AG08396 (cell line): Measurements from ENCODE around the gene PITPNB.

Source experiments
- DNase-seq: peaks from one replicate; pipeline ENCODE4 v3.0.0; 2012; ENCODE audit warnings: low spot score, mixed read lengths

PITPNB gene

GRCh38 chr22:27919942-27920755, 1.1 kb upstream of the PITPNB start:
- DNase-seq = peak; percentile 27

- peak; percentile 54 for DNase-seq
Observed at GRCh38 chr22:27918341-27919221, 475 bp downstream of the PITPNB start.

- no peak for DNase-seq
Observed at GRCh38 chr22:27915986-27916385, 3.1 kb downstream of the PITPNB start.

- DNase-seq = no peak
Observed at GRCh38 chr22:27913162-27913741, 5.8 kb downstream of the PITPNB start.

GRCh38 chr22:27912101-27912500, 7.0 kb downstream of the PITPNB start:
- no peak for DNase-seq

GRCh38 chr22:27911330-27911729, 7.7 kb downstream of the PITPNB start:
- no peak for DNase-seq

GRCh38 chr22:27906241-27906640, 12.8 kb downstream of the PITPNB start:
- no peak for DNase-seq

- DNase-seq = no peak
Observed at GRCh38 chr22:27905653-27906052, 13.4 kb downstream of the PITPNB start.

- no peak for DNase-seq
Observed at GRCh38 chr22:27903805-27904473, 15.1 kb downstream of the PITPNB start.

GRCh38 chr22:27900153-27900552, 18.9 kb downstream of the PITPNB start:
- no peak for DNase-seq

GRCh38 chr22:27896245-27896644, 22.8 kb downstream of the PITPNB start:
- DNase-seq = no peak

- DNase-seq = no peak
Observed at GRCh38 chr22:27895600-27895999, 23.5 kb downstream of the PITPNB start.

- DNase-seq = no peak
Observed at GRCh38 chr22:27892811-27893210, 26.2 kb downstream of the PITPNB start.

GRCh38 chr22:27892064-27892463, 27.0 kb downstream of the PITPNB start:
- no peak for DNase-seq

- no peak for DNase-seq
Observed at GRCh38 chr22:27888310-27888709, 30.7 kb downstream of the PITPNB start.

GRCh38 chr22:27886843-27887151, 32.3 kb downstream of the PITPNB start:
- no peak for DNase-seq

- DNase-seq = peak; percentile 54
Observed at GRCh38 chr22:27885977-27886842, 32.8 kb downstream of the PITPNB start.

GRCh38 chr22:27883656-27884350, 35.3 kb downstream of the PITPNB start:
- no peak for DNase-seq

- no peak for DNase-seq
Observed at GRCh38 chr22:27882507-27883290, 36.4 kb downstream of the PITPNB start.

GRCh38 chr22:27881421-27881820, 37.6 kb downstream of the PITPNB start:
- DNase-seq = peak; percentile 29
